ENCODE data around the gene CCDC71L. TPM values are rescaled to one million over a fixed set of nuclear protein-coding genes. Genes with fewer than 3 reads are reported as not detected.

Gene CCDC71L
- total RNA-seq, 4 donors from 2014 or later = 9.1 to 30.9 (median 18.8) TPM

Other genes starting within 250 kb of the CCDC71L start
- gene PIK3CG, start 204.1 kb upstream of the CCDC71L start, total RNA-seq = 10 to 100 TPM in 2 of 4 donors, 1 to 10 TPM in 2; 4.6 to 13.5 (median 10.2) TPM